ENCODE measurements around the gene PAPPA.

PAPPA gene

GRCh38 chr9:116355153-116355921, 201.7 kb downstream of the PAPPA start:
- TF ChIP-seq CTCF (IDR thresholded peaks at IDR 0.05) = no peak
- H3K9ac ChIP-seq = no peak overlapping the region

GRCh38 chr9:116358251-116358650, 204.7 kb downstream of the PAPPA start:
- TF ChIP-seq CTCF (IDR thresholded peaks at IDR 0.05) = no peak
- Histone ChIP-seq H3K27me3 (ENCODE audit: control insufficient read depth, insufficient read depth, low read length) (no peaks in the 10 kb centered on the region), H3K27ac (no peak overlapping the region), H3K9me3 (ENCODE audit: control insufficient read depth, low read length) (no peaks in the 10 kb centered on the region), H3K4me3 (ENCODE audit: low read depth, low read length) (no peak overlapping the region), H3K79me2 (no peaks in the 10 kb centered on the region), H3K4me1 (no peaks in the 10 kb centered on the region), H3K36me3 (ENCODE audit: control insufficient read depth, insufficient read depth, low read length) (no peaks in the 10 kb centered on the region), H3K4me2 (ENCODE audit: low read length) (no peak overlapping the region), H2AFZ (no peak overlapping the region), H3K9ac (no peak overlapping the region)

More at GRCh38 chr9:116355153-116355921, 201.7 kb downstream of the PAPPA start:
- no peaks in the 10 kb centered on the region for H3K9me3 ChIP-seq (ENCODE audit: control insufficient read depth, low read length)
- no peaks in the 10 kb centered on the region for H3K27me3 ChIP-seq (ENCODE audit: control insufficient read depth, insufficient read depth, low read length)
- no peak overlapping the region for H3K4me3 ChIP-seq (ENCODE audit: low read depth, low read length)
- no peaks in the 10 kb centered on the region for H3K79me2 ChIP-seq
- H3K4me1 ChIP-seq = no peaks in the 10 kb centered on the region
- H3K4me2 ChIP-seq (ENCODE audit: low read length) = no peak overlapping the region
- no peak overlapping the region for H3K27ac ChIP-seq
- H3K36me3 ChIP-seq (ENCODE audit: control insufficient read depth, insufficient read depth, low read length) = no peaks in the 10 kb centered on the region
- H2AFZ ChIP-seq = no peak overlapping the region

GRCh38 chr9:116360016-116360415, 206.4 kb downstream of the PAPPA start:
- Histone ChIP-seq H3K9me3 (ENCODE audit: control insufficient read depth, low read length) (no peaks in the 10 kb centered on the region), H3K4me2 (ENCODE audit: low read length) (no peak overlapping the region), H3K79me2 (no peaks in the 10 kb centered on the region), H3K27ac (no peak overlapping the region), H2AFZ (no peak overlapping the region), H3K36me3 (ENCODE audit: control insufficient read depth, insufficient read depth, low read length) (no peaks in the 10 kb centered on the region), H3K4me3 (ENCODE audit: low read depth, low read length) (no peak overlapping the region), H3K4me1 (peaks cover 1% of the 10 kb centered on the region), H3K9ac (no peak overlapping the region), H3K27me3 (ENCODE audit: control insufficient read depth, insufficient read depth, low read length) (no peaks in the 10 kb centered on the region)
- TF ChIP-seq CTCF (IDR thresholded peaks at IDR 0.05) = no peak

- Histone ChIP-seq H2AFZ (no peak overlapping the region), H3K4me3 (ENCODE audit: low read depth, low read length) (no peak overlapping the region), H3K9me3 (ENCODE audit: control insufficient read depth, low read length) (no peaks in the 10 kb centered on the region), H3K4me2 (ENCODE audit: low read length) (no peak overlapping the region), H3K27me3 (ENCODE audit: control insufficient read depth, insufficient read depth, low read length) (no peaks in the 10 kb centered on the region), H3K9ac (no peak overlapping the region), H3K4me1 (peaks cover 3% of the 10 kb centered on the region), H3K36me3 (ENCODE audit: control insufficient read depth, insufficient read depth, low read length) (no peaks in the 10 kb centered on the region), H3K79me2 (no peaks in the 10 kb centered on the region), H3K27ac (no peak overlapping the region)
- TF ChIP-seq CTCF (IDR thresholded peaks at IDR 0.05) = no peak
These were observed 207.4 kb downstream of the PAPPA start for GRCh38 chr9:116360989-116361388.

GRCh38 chr9:116361547-116361946, 208.0 kb downstream of the PAPPA start:
- no peaks in the 10 kb centered on the region for H3K36me3 ChIP-seq (ENCODE audit: control insufficient read depth, insufficient read depth, low read length)
- no peaks in the 10 kb centered on the region for H3K79me2 ChIP-seq
- no peak overlapping the region for H3K4me2 ChIP-seq (ENCODE audit: low read length)
- H3K27me3 ChIP-seq (ENCODE audit: control insufficient read depth, insufficient read depth, low read length) = no peaks in the 10 kb centered on the region
- H3K9ac ChIP-seq = no peak overlapping the region
- no peak overlapping the region for H2AFZ ChIP-seq
- H3K27ac ChIP-seq = no peak overlapping the region
- H3K4me3 ChIP-seq (ENCODE audit: low read depth, low read length) = no peak overlapping the region
- no peak for TF ChIP-seq CTCF (IDR thresholded peaks at IDR 0.05)
- no peaks in the 10 kb centered on the region for H3K9me3 ChIP-seq (ENCODE audit: control insufficient read depth, low read length)
- H3K4me1 ChIP-seq = peaks cover 3% of the 10 kb centered on the region

Data from parathyroid adenoma (tissue), 2 donors.